ENCODE measurements around the gene RCSD1. TPM values are rescaled to one million over a fixed set of nuclear protein-coding genes. Genes with fewer than 3 reads are reported as not detected.

RCSD1 gene
- total and polyA plus RNA-seq, 2 of the 13 experiments (the other 11 are each of a cell fraction or from before 2014, with no cell fraction given) = not detected

DNA sequence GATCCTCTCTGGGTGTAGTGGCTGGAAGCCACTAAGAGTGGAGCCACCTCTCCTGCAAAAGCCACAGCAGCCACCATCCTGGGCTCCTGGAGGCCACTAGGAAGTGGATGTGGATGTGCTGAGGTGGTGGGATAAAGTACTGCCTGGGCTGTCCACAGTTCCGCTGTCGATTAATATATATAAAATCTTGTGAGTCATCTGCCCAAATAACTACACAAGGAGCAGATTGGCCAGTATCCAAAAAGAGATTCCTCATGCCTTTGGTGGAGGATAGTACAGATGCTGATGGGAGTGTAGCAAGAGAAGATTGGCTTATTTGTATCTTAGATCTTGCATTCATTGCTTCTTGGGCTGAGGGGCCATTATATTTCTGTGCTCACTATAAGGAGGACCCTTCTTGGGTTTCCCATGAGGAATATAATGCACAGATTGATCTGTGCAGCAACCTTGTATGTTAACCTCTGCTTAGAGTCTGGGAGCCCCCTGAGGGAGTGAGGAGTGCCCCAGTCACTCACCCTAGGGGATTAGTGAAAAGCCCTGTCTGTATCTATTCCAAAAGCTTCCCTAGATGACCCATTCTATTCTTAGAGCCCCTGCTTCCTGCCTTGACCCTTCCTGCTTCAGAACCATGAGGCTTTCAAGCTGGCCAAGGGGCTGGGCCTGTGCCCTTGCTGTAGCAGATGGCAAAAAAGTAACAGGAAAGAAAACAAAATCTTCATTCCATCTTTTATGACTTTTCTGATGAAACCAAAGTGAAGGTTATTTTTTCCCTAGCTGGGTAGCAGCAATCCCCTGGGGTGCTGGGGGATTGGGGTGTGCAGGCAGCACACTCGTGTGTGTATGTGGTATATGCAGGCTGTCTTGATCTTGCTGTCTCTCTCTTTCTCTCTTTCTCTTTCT is 31.7 kb downstream of the RCSD1 start:
- intact Hi-C loops (cut with micrococcal nuclease; ENCODE audit: unreplicated experiment) = no loop called here
- TF ChIP-seq GATAD2A (CRISPR knock-in tag; IDR thresholded peaks at IDR 0.05) (no peak), ZNF20 (CRISPR knock-in tag; IDR thresholded peaks at IDR 0.05) (no peak), RORA (CRISPR knock-in tag; IDR thresholded peaks at IDR 0.05) (no peak), ZNF263 (CRISPR knock-in tag; IDR thresholded peaks at IDR 0.05) (no peak), ZNF746 (CRISPR knock-in tag; IDR thresholded peaks at IDR 0.05) (no peak), NFE2L2 (IDR thresholded peaks at IDR 0.05; ENCODE audit: low read length) (no peak)
- TF ChIP-seq, protein P1, sequence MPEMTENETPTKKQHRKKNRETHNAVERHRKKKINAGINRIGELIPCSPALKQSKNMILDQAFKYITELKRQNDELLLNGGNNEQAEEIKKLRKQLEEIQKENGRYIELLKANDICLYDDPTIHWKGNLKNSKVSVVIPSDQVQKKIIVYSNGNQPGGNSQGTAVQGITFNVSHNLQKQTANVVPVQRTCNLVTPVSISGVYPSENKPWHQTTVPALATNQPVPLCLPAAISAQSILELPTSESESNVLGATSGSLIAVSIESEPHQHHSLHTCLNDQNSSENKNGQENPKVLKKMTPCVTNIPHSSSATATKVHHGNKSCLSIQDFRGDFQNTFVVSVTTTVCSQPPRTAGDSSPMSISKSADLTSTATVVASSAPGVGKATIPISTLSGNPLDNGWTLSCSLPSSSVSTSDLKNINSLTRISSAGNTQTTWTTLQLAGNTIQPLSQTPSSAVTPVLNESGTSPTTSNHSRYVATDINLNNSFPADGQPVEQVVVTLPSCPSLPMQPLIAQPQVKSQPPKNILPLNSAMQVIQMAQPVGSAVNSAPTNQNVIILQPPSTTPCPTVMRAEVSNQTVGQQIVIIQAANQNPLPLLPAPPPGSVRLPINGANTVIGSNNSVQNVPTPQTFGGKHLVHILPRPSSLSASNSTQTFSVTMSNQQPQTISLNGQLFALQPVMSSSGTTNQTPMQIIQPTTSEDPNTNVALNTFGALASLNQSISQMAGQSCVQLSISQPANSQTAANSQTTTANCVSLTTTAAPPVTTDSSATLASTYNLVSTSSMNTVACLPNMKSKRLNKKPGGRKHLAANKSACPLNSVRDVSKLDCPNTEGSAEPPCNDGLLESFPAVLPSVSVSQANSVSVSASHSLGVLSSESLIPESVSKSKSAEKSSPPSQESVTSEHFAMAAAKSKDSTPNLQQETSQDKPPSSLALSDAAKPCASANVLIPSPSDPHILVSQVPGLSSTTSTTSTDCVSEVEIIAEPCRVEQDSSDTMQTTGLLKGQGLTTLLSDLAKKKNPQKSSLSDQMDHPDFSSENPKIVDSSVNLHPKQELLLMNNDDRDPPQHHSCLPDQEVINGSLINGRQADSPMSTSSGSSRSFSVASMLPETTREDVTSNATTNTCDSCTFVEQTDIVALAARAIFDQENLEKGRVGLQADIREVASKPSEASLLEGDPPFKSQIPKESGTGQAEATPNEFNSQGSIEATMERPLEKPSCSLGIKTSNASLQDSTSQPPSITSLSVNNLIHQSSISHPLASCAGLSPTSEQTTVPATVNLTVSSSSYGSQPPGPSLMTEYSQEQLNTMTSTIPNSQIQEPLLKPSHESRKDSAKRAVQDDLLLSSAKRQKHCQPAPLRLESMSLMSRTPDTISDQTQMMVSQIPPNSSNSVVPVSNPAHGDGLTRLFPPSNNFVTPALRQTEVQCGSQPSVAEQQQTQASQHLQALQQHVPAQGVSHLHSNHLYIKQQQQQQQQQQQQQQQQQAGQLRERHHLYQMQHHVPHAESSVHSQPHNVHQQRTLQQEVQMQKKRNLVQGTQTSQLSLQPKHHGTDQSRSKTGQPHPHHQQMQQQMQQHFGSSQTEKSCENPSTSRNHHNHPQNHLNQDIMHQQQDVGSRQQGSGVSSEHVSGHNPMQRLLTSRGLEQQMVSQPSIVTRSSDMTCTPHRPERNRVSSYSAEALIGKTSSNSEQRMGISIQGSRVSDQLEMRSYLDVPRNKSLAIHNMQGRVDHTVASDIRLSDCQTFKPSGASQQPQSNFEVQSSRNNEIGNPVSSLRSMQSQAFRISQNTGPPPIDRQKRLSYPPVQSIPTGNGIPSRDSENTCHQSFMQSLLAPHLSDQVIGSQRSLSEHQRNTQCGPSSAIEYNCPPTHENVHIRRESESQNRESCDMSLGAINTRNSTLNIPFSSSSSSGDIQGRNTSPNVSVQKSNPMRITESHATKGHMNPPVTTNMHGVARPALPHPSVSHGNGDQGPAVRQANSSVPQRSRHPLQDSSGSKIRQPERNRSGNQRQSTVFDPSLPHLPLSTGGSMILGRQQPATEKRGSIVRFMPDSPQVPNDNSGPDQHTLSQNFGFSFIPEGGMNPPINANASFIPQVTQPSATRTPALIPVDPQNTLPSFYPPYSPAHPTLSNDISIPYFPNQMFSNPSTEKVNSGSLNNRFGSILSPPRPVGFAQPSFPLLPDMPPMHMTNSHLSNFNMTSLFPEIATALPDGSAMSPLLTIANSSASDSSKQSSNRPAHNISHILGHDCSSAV (CRISPR knock-in tag; IDR thresholded peaks at IDR 0.05; ENCODE audit: borderline replicate concordance) = no peak
- TF ChIP-seq, protein P2, sequence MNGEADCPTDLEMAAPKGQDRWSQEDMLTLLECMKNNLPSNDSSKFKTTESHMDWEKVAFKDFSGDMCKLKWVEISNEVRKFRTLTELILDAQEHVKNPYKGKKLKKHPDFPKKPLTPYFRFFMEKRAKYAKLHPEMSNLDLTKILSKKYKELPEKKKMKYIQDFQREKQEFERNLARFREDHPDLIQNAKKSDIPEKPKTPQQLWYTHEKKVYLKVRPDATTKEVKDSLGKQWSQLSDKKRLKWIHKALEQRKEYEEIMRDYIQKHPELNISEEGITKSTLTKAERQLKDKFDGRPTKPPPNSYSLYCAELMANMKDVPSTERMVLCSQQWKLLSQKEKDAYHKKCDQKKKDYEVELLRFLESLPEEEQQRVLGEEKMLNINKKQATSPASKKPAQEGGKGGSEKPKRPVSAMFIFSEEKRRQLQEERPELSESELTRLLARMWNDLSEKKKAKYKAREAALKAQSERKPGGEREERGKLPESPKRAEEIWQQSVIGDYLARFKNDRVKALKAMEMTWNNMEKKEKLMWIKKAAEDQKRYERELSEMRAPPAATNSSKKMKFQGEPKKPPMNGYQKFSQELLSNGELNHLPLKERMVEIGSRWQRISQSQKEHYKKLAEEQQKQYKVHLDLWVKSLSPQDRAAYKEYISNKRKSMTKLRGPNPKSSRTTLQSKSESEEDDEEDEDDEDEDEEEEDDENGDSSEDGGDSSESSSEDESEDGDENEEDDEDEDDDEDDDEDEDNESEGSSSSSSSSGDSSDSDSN (CRISPR knock-in tag; IDR thresholded peaks at IDR 0.05) = no peak
- TF ChIP-seq, protein P3, sequence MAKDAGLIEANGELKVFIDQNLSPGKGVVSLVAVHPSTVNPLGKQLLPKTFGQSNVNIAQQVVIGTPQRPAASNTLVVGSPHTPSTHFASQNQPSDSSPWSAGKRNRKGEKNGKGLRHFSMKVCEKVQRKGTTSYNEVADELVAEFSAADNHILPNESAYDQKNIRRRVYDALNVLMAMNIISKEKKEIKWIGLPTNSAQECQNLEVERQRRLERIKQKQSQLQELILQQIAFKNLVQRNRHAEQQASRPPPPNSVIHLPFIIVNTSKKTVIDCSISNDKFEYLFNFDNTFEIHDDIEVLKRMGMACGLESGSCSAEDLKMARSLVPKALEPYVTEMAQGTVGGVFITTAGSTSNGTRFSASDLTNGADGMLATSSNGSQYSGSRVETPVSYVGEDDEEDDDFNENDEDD (CRISPR knock-in tag; IDR thresholded peaks at IDR 0.05; ENCODE audit: borderline replicate concordance) = no peak
- TF ChIP-seq, protein P4, sequence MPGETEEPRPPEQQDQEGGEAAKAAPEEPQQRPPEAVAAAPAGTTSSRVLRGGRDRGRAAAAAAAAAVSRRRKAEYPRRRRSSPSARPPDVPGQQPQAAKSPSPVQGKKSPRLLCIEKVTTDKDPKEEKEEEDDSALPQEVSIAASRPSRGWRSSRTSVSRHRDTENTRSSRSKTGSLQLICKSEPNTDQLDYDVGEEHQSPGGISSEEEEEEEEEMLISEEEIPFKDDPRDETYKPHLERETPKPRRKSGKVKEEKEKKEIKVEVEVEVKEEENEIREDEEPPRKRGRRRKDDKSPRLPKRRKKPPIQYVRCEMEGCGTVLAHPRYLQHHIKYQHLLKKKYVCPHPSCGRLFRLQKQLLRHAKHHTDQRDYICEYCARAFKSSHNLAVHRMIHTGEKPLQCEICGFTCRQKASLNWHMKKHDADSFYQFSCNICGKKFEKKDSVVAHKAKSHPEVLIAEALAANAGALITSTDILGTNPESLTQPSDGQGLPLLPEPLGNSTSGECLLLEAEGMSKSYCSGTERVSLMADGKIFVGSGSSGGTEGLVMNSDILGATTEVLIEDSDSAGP (CRISPR knock-in tag; IDR thresholded peaks at IDR 0.05; ENCODE audit: borderline replicate concordance) = no peak

More for the DNA sequence above, 31.7 kb downstream of the RCSD1 start:
- no peak overlapping the region for H2AFZ ChIP-seq (ENCODE audit: low read length)
- H3K36me3 ChIP-seq (replicated peaks in 1 of 2; ENCODE audit: control insufficient read depth in 1 of 2, insufficient read depth in 2 of 2, low read length in 2 of 2) = no peaks in the 10 kb centered on the region
- no peak overlapping the region for H3K4me2 ChIP-seq (ENCODE audit: low read depth, low read length)
- no peak for FAIRE-seq
- H3K9ac ChIP-seq (ENCODE audit: insufficient read depth, low read depth, low read length) = no peak overlapping the region
- in situ Hi-C loops (cut with HindIII; ENCODE audit: extremely low pct_ligation_motif_present, low pct_unique_long_range_greater_than_20kb) = no loop called here
- peaks cover 0 to 9% of the 10 kb centered on the region in 2 experiments; a peak in 2 of 5 replicates for H3K27me3 ChIP-seq (ENCODE audit: control insufficient read depth in 1 of 2, insufficient read depth in 2 of 2, low read length in 2 of 2)
- no peak overlapping the region for H3K4me3 ChIP-seq (replicated peaks in 1 of 3; ENCODE audit: insufficient read depth in 1 of 3, low read depth in 2 of 3, low read length in 3 of 3)
- DNase-seq (ENCODE audit: low spot score) = no peak
- ChIA-PET CTCF (ENCODE audit: low intra/inter-chr PET ratio, low total read pairs) (no interaction called here), POLR2A (no interaction called here)
- no peaks in the 10 kb centered on the region for H3K4me1 ChIP-seq (ENCODE audit: insufficient read depth, low read length)
- H3K79me2 ChIP-seq (ENCODE audit: insufficient read depth, low read length) = no peaks in the 10 kb centered on the region
- no peak overlapping the region for H3K27ac ChIP-seq (ENCODE audit: extremely low read length, insufficient read depth, low read length)
- WGBS (ENCODE audit: low lambda C conversion rate) = 49% methylated on average over 3 of the region's 3 CpGs
- ATAC-seq = no peak
- BruUV-seq (replicated peaks) = no TSS peak
- H3K9me3 ChIP-seq (ENCODE audit: low read length) = no peaks in the 10 kb centered on the region
- H4K20me1 ChIP-seq (ENCODE audit: insufficient read depth, low read length) = no peaks in the 10 kb centered on the region
